ENCODE results near the gene KIAA1210. TPM values are rescaled to one million over a fixed set of nuclear protein-coding genes. Genes with fewer than 3 reads are reported as not detected.

The KIAA1210 gene
- total RNA-seq, 1 experiment from 2014 or later, result not detected

- no TSS peak for BruUV-seq (replicated peaks)
- intact Hi-C loops (cut with micrococcal nuclease; ENCODE audit: unreplicated experiment), result no loop called here
- TF ChIP-seq CTCF (conservative IDR thresholded peaks at IDR 0.05; ENCODE audit: low read depth, low read length) (no peak), EZH2 (IDR thresholded peaks at IDR 0.05; ENCODE audit: borderline replicate concordance, low read depth, low read length, poor library complexity, severe bottlenecking) (no peak)
- no peaks in the 10 kb centered on the region for H3K27me3 ChIP-seq (replicated peaks; ENCODE audit: insufficient read depth, low read depth, low read length, poor library complexity)
- DNase-seq (ENCODE audit: low spot score), result peak; percentile 15
- ChIA-PET CTCF (no interaction called here), POLR2A (ENCODE audit: low non-redundant PET) (no interaction called here)
- no peak overlapping the region for H3K27ac ChIP-seq (ENCODE audit: low read depth, low read length, poor library complexity, severe bottlenecking)
- no peak overlapping the region for H3K4me3 ChIP-seq (ENCODE audit: low read depth, low read length, poor library complexity, severe bottlenecking)
- H3K36me3 ChIP-seq (ENCODE audit: insufficient read depth, low read length, poor library complexity, severe bottlenecking), result no peaks in the 10 kb centered on the region
- no peaks in the 10 kb centered on the region for H3K4me1 ChIP-seq (ENCODE audit: insufficient read depth, low read length, poor library complexity, severe bottlenecking)
- H3K9me3 ChIP-seq (ENCODE audit: low read depth, low read length, poor library complexity, severe bottlenecking), result no peaks in the 10 kb centered on the region
Observed at GRCh38 chrX:119155416-119156035, 27.9 kb upstream of the KIAA1210 start.

GRCh38 chrX:119151051-119151380 lies 23.4 kb upstream of the KIAA1210 start:
- POLR2A ChIA-PET (ENCODE audit: low non-redundant PET), result no interaction called here
- DNase-seq (ENCODE audit: low spot score), result no peak
- TF ChIP-seq CTCF (conservative IDR thresholded peaks at IDR 0.05; ENCODE audit: low read depth, low read length) (no peak), EZH2 (IDR thresholded peaks at IDR 0.05; ENCODE audit: borderline replicate concordance, low read depth, low read length, poor library complexity, severe bottlenecking) (no peak)
- Histone ChIP-seq H3K27ac (ENCODE audit: low read depth, low read length, poor library complexity, severe bottlenecking) (no peak overlapping the region), H3K36me3 (ENCODE audit: insufficient read depth, low read length, poor library complexity, severe bottlenecking) (no peaks in the 10 kb centered on the region), H3K4me3 (ENCODE audit: low read depth, low read length, poor library complexity, severe bottlenecking) (no peak overlapping the region), H3K9me3 (ENCODE audit: low read depth, low read length, poor library complexity, severe bottlenecking) (no peaks in the 10 kb centered on the region), H3K4me1 (ENCODE audit: insufficient read depth, low read length, poor library complexity, severe bottlenecking) (no peaks in the 10 kb centered on the region), H3K27me3 (replicated peaks; ENCODE audit: insufficient read depth, low read depth, low read length, poor library complexity) (no peaks in the 10 kb centered on the region)
- CTCF ChIA-PET, result no interaction called here
- BruUV-seq (replicated peaks), result no TSS peak
- intact Hi-C loops (cut with micrococcal nuclease; ENCODE audit: unreplicated experiment), result no loop called here

GRCh38 chrX:119150163-119151050 lies 22.8 kb upstream of the KIAA1210 start:
- no peaks in the 10 kb centered on the region for H3K36me3 ChIP-seq (ENCODE audit: insufficient read depth, low read length, poor library complexity, severe bottlenecking)
- ChIA-PET POLR2A (ENCODE audit: low non-redundant PET) (interaction anchor here (0.5 to 0.6 kb wide), 2 partner anchors 41 to 85 kb away, joined by 4 to 5 read pairs; no protein-coding TSS in a partner anchor), CTCF (no interaction called here)
- no peaks in the 10 kb centered on the region for H3K27me3 ChIP-seq (replicated peaks; ENCODE audit: insufficient read depth, low read depth, low read length, poor library complexity)
- intact Hi-C loops (cut with micrococcal nuclease; ENCODE audit: unreplicated experiment), result no loop called here
- no peak for DNase-seq (ENCODE audit: low spot score)
- no peak overlapping the region for H3K4me3 ChIP-seq (ENCODE audit: low read depth, low read length, poor library complexity, severe bottlenecking)
- H3K4me1 ChIP-seq (ENCODE audit: insufficient read depth, low read length, poor library complexity, severe bottlenecking), result no peaks in the 10 kb centered on the region
- BruUV-seq (replicated peaks), result no TSS peak
- H3K27ac ChIP-seq (ENCODE audit: low read depth, low read length, poor library complexity, severe bottlenecking), result no peak overlapping the region
- H3K9me3 ChIP-seq (ENCODE audit: low read depth, low read length, poor library complexity, severe bottlenecking), result no peaks in the 10 kb centered on the region
- TF ChIP-seq EZH2 (IDR thresholded peaks at IDR 0.05; ENCODE audit: borderline replicate concordance, low read depth, low read length, poor library complexity, severe bottlenecking) (no peak), CTCF (conservative IDR thresholded peaks at IDR 0.05; ENCODE audit: low read depth, low read length) (no peak)

All from A673 (cell line).